WTC11 (cell line): ENCODE results near the gene PRKAR1B. TPM values are rescaled to one million over a fixed set of nuclear protein-coding genes. Genes with fewer than 3 reads are reported as not detected.
A peak's percentile ranks its signal among the peaks of the same experiment; 100 is the strongest.
"Not testable (repeated sequence)": the region's sequence is repeated elsewhere in the genome, so short reads cannot be mapped to it uniquely, and the experiment has no call there.

Source experiments
- ATAC-seq: fragments of 200-7000 bp; cut with Tn5 transposase; 2 replicates; pipeline ENCODE4 v1.10.0; 2021; ENCODE audit warnings: mild to moderate bottlenecking, moderate library complexity
- CTCF ChIA-PET: fragments of 300-600 bp; sonication (Branson Sonifier 250); formaldehyde crosslinking; loops from one replicate; lab custom pipeline; 2021; ENCODE audit warnings: antibody characterized with exemption; lab: Charles Lee
- POLR2A ChIA-PET: fragments of 350-600 bp; sonication (Branson Sonifier 250); formaldehyde crosslinking; loops from one replicate; lab custom pipeline; 2021; ENCODE audit warnings: antibody characterized with exemption; lab: Charles Lee
- DNase-seq: peaks from one replicate; pipeline ENCODE4 v3.0.0; 2021; ENCODE audit warnings: low spot score
- H3K27ac Mint-ChIP-seq: 2 replicates; pipeline ENCODE4 v1.8.0; 2021; ENCODE audit warnings: mixed read lengths
- H3K27me3 Mint-ChIP-seq: 2 replicates; pipeline ENCODE4 v1.8.0; 2021; ENCODE audit warnings: low read depth, mild to moderate bottlenecking, moderate library complexity, mixed read lengths
- H3K36me3 Mint-ChIP-seq: 2 replicates; pipeline ENCODE4 v1.8.0; 2021; ENCODE audit warnings: mixed read lengths
- H3K4me1 Mint-ChIP-seq: 2 replicates; pipeline ENCODE4 v1.8.0; 2022; ENCODE audit warnings: mixed read lengths
- H3K4me3 Mint-ChIP-seq: 2 replicates; pipeline ENCODE4 v1.8.0; 2021; ENCODE audit warnings: mild to moderate bottlenecking, moderate library complexity, mixed read lengths
- H3K9me3 Mint-ChIP-seq: 2 replicates; pipeline ENCODE4 v1.8.0; 2021; ENCODE audit warnings: mixed read lengths
- AFF4 ChIP-seq: sonication (generic); formaldehyde crosslinking; IDR thresholded peaks from 2 replicates; pipeline ENCODE4 v1.8.1; 2023; ENCODE audit warnings: mild to moderate bottlenecking, missing genetic modification reagents, borderline replicate concordance
- ETV6 ChIP-seq: sonication (generic); formaldehyde crosslinking; IDR thresholded peaks from 2 replicates; pipeline ENCODE4 v1.8.1; 2022; ENCODE audit warnings: mild to moderate bottlenecking, missing genetic modification reagents
- IRF2 ChIP-seq: sonication (generic); formaldehyde crosslinking; IDR thresholded peaks from 2 replicates; pipeline ENCODE4 v1.8.0; 2022; ENCODE audit warnings: low read depth, missing genetic modification reagents, borderline replicate concordance
- NR1H2 ChIP-seq: sonication (generic); formaldehyde crosslinking; IDR thresholded peaks from 2 replicates; pipeline ENCODE4 v1.9.0; 2021; ENCODE audit warnings: mild to moderate bottlenecking, moderate library complexity, missing genetic modification reagents
- NR3C1 ChIP-seq: sonication (generic); formaldehyde crosslinking; conservative IDR thresholded peaks from 2 replicates; pipeline ENCODE4 v1.8.1; 2023; ENCODE audit warnings: low read depth, mild to moderate bottlenecking, missing genetic modification reagents
- PRRX2 ChIP-seq: fragments of 250-450 bp; sonication (Bioruptor Pico); IDR thresholded peaks from 2 replicates; pipeline ENCODE4 v1.8.0; 2021; ENCODE audit warnings: mild to moderate bottlenecking
- USF2 ChIP-seq: sonication (generic); formaldehyde crosslinking; IDR thresholded peaks from 2 replicates; pipeline ENCODE4 v1.8.1; 2023; ENCODE audit warnings: mild to moderate bottlenecking, missing genetic modification reagents, moderate library complexity
- ZBTB21 ChIP-seq: sonication (generic); formaldehyde crosslinking; IDR thresholded peaks from 2 replicates; pipeline ENCODE4 v1.8.1; 2023; ENCODE audit warnings: mild to moderate bottlenecking, missing genetic modification reagents, borderline replicate concordance
- ZNF138 ChIP-seq: sonication (generic); formaldehyde crosslinking; conservative IDR thresholded peaks from 2 replicates; pipeline ENCODE4 v1.8.1; 2022; ENCODE audit warnings: mild to moderate bottlenecking, moderate library complexity, missing genetic modification reagents
- ZNF317 ChIP-seq: sonication (generic); formaldehyde crosslinking; IDR thresholded peaks from 2 replicates; pipeline ENCODE4 v1.8.1; 2023; ENCODE audit warnings: low read depth, mild to moderate bottlenecking, moderate library complexity, missing genetic modification reagents, borderline replicate concordance
- ZNF671 ChIP-seq: fragments of 250-450 bp; sonication (Bioruptor Pico); IDR thresholded peaks from 2 replicates; pipeline ENCODE4 v1.8.0; 2021; ENCODE audit warnings: mild to moderate bottlenecking
- ZSCAN18 ChIP-seq: fragments of 250-450 bp; sonication (Bioruptor Pico); IDR thresholded peaks from 2 replicates; pipeline ENCODE4 v2.1.2; 2022; ENCODE audit warnings: mild to moderate bottlenecking, moderate library complexity
- total RNA-seq: library from RNA; stranded (reverse); gene quantifications from 3 replicates; pipeline ENCODE4 v1.2.3, GENCODE V29; 2021
- TF ChIP-seq, protein P1 (sequence below): sonication (generic); formaldehyde crosslinking; conservative IDR thresholded peaks from 2 replicates; pipeline ENCODE4 v1.8.1; 2022; ENCODE audit warnings: mild to moderate bottlenecking, missing genetic modification reagents
- TF ChIP-seq, protein P2 (sequence below): sonication (generic); formaldehyde crosslinking; IDR thresholded peaks from 2 replicates; pipeline ENCODE4 v1.8.1; 2023; ENCODE audit warnings: mild to moderate bottlenecking, missing genetic modification reagents
- TF ChIP-seq, protein P3 (sequence below): sonication (generic); formaldehyde crosslinking; IDR thresholded peaks from 2 replicates; pipeline ENCODE4 v1.8.1; 2022; ENCODE audit warnings: low read depth, mild to moderate bottlenecking, moderate library complexity, missing genetic modification reagents, borderline replicate concordance

Gene PRKAR1B
- total RNA-seq, 1 experiment from 2014 or later, result 43.6 TPM

DNA sequence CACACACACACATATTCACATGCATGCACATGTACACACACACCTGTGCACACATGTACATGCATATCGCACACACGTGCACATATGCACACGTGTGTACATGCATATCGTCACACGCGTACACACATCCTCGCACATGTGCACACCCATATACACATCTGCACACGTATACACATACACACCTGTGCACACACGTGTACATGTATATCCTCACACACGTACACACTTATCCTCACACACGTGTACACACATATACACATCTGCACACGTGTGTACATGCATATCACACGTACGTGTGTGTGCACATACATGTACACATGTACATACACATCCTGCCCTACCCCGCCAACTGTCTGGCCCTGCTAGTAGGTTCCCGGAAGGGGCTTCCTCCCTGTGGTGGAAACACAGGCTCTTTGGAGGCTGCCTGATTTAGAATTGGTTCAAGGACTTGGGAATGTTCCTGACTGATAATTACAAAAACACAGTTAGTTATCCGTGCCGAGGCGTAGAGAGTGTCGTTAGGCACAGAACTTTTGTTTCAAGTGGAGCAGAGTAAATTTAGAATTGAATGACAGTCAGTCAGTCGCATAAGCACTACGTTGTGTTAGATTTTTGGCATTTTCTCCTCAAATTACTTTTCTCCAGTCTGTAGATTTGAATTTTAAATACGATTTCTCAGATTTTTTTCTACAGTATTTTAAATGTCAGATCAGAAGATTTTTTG lies 18.5 kb upstream of the PRKAR1B start:
- no peaks in the 10 kb centered on the region for H3K27me3 Mint-ChIP-seq
- ATAC-seq (no peak), DNase-seq (no peak)
- ChIA-PET CTCF (no interaction called here), POLR2A (no interaction called here)
- H3K4me1 Mint-ChIP-seq, result no peaks in the 10 kb centered on the region
- no peak for TF ChIP-seq AFF4
- TF ChIP-seq, protein P1, sequence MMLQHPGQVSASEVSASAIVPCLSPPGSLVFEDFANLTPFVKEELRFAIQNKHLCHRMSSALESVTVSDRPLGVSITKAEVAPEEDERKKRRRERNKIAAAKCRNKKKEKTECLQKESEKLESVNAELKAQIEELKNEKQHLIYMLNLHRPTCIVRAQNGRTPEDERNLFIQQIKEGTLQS (CRISPR knock-in tag), result no peak
- no peak for TF ChIP-seq ZSCAN18
- no peak for TF ChIP-seq ZBTB21
- TF ChIP-seq PRRX2, result no peak
- no peak for TF ChIP-seq NR1H2 (CRISPR knock-in tag)
- TF ChIP-seq, protein P2, sequence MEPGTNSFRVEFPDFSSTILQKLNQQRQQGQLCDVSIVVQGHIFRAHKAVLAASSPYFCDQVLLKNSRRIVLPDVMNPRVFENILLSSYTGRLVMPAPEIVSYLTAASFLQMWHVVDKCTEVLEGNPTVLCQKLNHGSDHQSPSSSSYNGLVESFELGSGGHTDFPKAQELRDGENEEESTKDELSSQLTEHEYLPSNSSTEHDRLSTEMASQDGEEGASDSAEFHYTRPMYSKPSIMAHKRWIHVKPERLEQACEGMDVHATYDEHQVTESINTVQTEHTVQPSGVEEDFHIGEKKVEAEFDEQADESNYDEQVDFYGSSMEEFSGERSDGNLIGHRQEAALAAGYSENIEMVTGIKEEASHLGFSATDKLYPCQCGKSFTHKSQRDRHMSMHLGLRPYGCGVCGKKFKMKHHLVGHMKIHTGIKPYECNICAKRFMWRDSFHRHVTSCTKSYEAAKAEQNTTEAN, result no peak
- H3K36me3 Mint-ChIP-seq, result peaks cover 33% of the 10 kb centered on the region
- peaks cover 3% of the 10 kb centered on the region; the same call in 1 of the 2 replicates for H3K9me3 Mint-ChIP-seq
- H3K27ac Mint-ChIP-seq, result 0 out of 2 replicates have a peak overlapping the region, but pooled peaks have one; percentile 54
- H3K4me3 Mint-ChIP-seq, result no peak overlapping the region

DNA sequence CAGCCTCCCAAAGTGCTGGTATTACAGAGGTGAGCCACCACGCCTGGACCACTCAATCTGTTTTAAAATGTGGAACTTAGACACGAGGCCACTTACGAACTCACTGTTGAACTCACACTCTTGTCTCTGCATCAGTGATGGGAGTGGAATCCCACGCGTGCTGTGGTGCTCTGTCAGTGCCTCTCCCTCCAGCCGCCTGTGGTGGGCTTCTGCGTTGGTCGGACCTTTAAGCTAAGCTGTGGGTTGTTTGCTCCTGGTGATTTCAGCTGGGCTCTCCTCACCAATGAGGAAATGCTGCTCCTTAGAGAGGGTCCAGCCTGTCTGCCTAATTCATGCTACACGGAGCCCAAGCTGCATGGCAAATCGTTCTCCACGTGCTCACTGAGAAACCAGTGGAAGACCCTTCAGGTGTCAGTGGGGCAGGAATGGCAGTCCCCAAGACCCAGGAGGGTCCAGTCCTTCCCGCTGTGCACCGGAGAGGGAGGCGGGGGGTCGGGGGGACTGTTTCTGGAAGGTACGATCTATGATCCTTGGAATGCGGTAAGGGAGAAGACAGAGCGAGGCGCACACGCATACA lies 17.9 kb upstream of the PRKAR1B start:
- peaks cover 3% of the 10 kb centered on the region; the same call in 1 of the 2 replicates for H3K9me3 Mint-ChIP-seq
- no peak for ATAC-seq
- no peak overlapping the region for H3K4me3 Mint-ChIP-seq
- POLR2A ChIA-PET, result no interaction called here
- H3K27me3 Mint-ChIP-seq, result no peaks in the 10 kb centered on the region
- CTCF ChIA-PET, result no interaction called here
- H3K4me1 Mint-ChIP-seq, result no peaks in the 10 kb centered on the region
- TF ChIP-seq IRF2 (CRISPR knock-in tag), result no peak
- no peak for TF ChIP-seq ZNF317 (CRISPR knock-in tag)
- TF ChIP-seq ZNF138 (CRISPR knock-in tag), result no peak
- no peak for TF ChIP-seq NR3C1 (CRISPR knock-in tag)
- TF ChIP-seq, protein P3, sequence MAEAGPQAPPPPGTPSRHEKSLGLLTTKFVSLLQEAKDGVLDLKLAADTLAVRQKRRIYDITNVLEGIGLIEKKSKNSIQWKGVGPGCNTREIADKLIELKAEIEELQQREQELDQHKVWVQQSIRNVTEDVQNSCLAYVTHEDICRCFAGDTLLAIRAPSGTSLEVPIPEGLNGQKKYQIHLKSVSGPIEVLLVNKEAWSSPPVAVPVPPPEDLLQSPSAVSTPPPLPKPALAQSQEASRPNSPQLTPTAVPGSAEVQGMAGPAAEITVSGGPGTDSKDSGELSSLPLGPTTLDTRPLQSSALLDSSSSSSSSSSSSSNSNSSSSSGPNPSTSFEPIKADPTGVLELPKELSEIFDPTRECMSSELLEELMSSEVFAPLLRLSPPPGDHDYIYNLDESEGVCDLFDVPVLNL (CRISPR knock-in tag), result no peak
- TF ChIP-seq ZNF671 (CRISPR knock-in tag), result no peak
- TF ChIP-seq USF2 (CRISPR knock-in tag), result no peak
- TF ChIP-seq ETV6 (CRISPR knock-in tag), result no peak
- peaks cover 33% of the 10 kb centered on the region for H3K36me3 Mint-ChIP-seq
- DNase-seq, result no peak
- H3K27ac Mint-ChIP-seq, result 0 out of 2 replicates have a peak overlapping the region, but pooled peaks have one; percentile 54

- H3K27ac Mint-ChIP-seq, CTCF ChIA-PET, DNase-seq, ATAC-seq, POLR2A ChIA-PET, H3K4me1 Mint-ChIP-seq, H3K9me3 Mint-ChIP-seq, H3K27me3 Mint-ChIP-seq, H3K4me3 Mint-ChIP-seq: not testable (repeated sequence)
- H3K36me3 Mint-ChIP-seq, result peaks cover 33% of the 10 kb centered on the region
Observed at GRCh38 chr7:744128-744520, 17.0 kb upstream of the PRKAR1B start.
